GF-D8 (cell line): ENCODE data around the gene DCX.

Experiments
- DNase-seq: peaks from one replicate; lab custom pipeline; 2025; lab: John Stamatoyannopoulos, UW

Gene DCX

GRCh38 chrX:111411983-111412382 is at the start of gene DCX:
DCX (minus strand) TSS chrX:111412192; CDS start chrX:111410398, 1,794 bp downstream.
- no peak for DNase-seq

GRCh38 chrX:111460607-111461006 is 48.6 kb upstream of the DCX start:
- DNase-seq, result no peak

GRCh38 chrX:111447298-111447697 is 35.3 kb upstream of the DCX start:
- no peak for DNase-seq

- no peak for DNase-seq
Observed at GRCh38 chrX:111445485-111445884, 33.5 kb upstream of the DCX start.

GRCh38 chrX:111444881-111445280 is 32.9 kb upstream of the DCX start:
- no peak for DNase-seq

- no peak for DNase-seq
Observed at GRCh38 chrX:111443946-111444345, 32.0 kb upstream of the DCX start.

GRCh38 chrX:111442791-111443190 is 30.8 kb upstream of the DCX start:
- no peak for DNase-seq

- DNase-seq, result no peak
Observed at GRCh38 chrX:111435469-111435868, 23.5 kb upstream of the DCX start.

GRCh38 chrX:111431001-111431400 is 19.0 kb upstream of the DCX start:
- DNase-seq, result no peak

GRCh38 chrX:111411557-111411956 is 435 bp downstream of the DCX start:
- DNase-seq, result no peak

GRCh38 chrX:111410590-111411078 is 1.4 kb downstream of the DCX start:
- no peak for DNase-seq

- DNase-seq, result no peak
Observed at GRCh38 chrX:111409326-111409725, 2.7 kb downstream of the DCX start.

- DNase-seq, result no peak
Observed at GRCh38 chrX:111407948-111408347, 4.0 kb downstream of the DCX start.

- DNase-seq, result no peak
Observed at GRCh38 chrX:111402344-111402743, 9.6 kb downstream of the DCX start.

- no peak for DNase-seq
Observed at GRCh38 chrX:111395149-111395548, 16.8 kb downstream of the DCX start.

- DNase-seq, result no peak
Observed at GRCh38 chrX:111394569-111394968, 17.4 kb downstream of the DCX start.

- DNase-seq, result no peak
Observed at GRCh38 chrX:111387470-111388070, 24.4 kb downstream of the DCX start.

GRCh38 chrX:111386615-111387233 is 25.3 kb downstream of the DCX start:
- no peak for DNase-seq

- no peak for DNase-seq
Observed at GRCh38 chrX:111386077-111386476, 25.9 kb downstream of the DCX start.

- DNase-seq, result no peak
Observed at GRCh38 chrX:111382277-111382676, 29.7 kb downstream of the DCX start.

GRCh38 chrX:111376897-111377578 is 35.0 kb downstream of the DCX start:
- DNase-seq, result no peak

GRCh38 chrX:111376486-111376885 is 35.5 kb downstream of the DCX start:
- DNase-seq, result no peak

- DNase-seq, result no peak
Observed at GRCh38 chrX:111375747-111376146, 36.2 kb downstream of the DCX start.
